H9 (cell line): ENCODE data around the gene CHRNA9. TPM values are rescaled to one million over a fixed set of nuclear protein-coding genes. Genes with fewer than 3 reads are reported as not detected.

Source experiments
- DNase-seq: peaks from one replicate; pipeline ENCODE4 v3.0.0-alpha.2; 2017
- H2AFZ ChIP-seq: one replicate; pipeline ENCODE4 v1.6.1; 2013; ENCODE audit warnings: mild to moderate bottlenecking, low read length, control low read depth, moderate library complexity
- H2AK5ac ChIP-seq: 2 replicates; pipeline ENCODE4 v1.6.1; 2013; ENCODE audit warnings: low read length, control low read depth, mixed read lengths; ENCODE audit not compliant: insufficient read length
- H2BK120ac ChIP-seq: one replicate; pipeline ENCODE4 v1.6.1; 2013; ENCODE audit warnings: low read depth, mild to moderate bottlenecking, low read length, control low read depth, inconsistent platforms; ENCODE audit not compliant: poor library complexity, severe bottlenecking
- H2BK12ac ChIP-seq: 2 replicates; pipeline ENCODE4 v1.6.1; 2013; ENCODE audit warnings: low read length, control low read depth, mixed read lengths, low read depth; ENCODE audit not compliant: insufficient read length
- H2BK15ac ChIP-seq: 2 replicates; pipeline ENCODE4 v1.6.1; 2013; ENCODE audit warnings: low read depth, low read length, control low read depth
- H2BK20ac ChIP-seq: one replicate; pipeline ENCODE4 v1.6.1; 2013; ENCODE audit warnings: low read depth, mild to moderate bottlenecking, low read length, control low read depth, inconsistent platforms; ENCODE audit not compliant: poor library complexity, severe bottlenecking
- H2BK5ac ChIP-seq: 2 replicates; pipeline ENCODE4 v1.6.1; 2013; ENCODE audit warnings: low read length, control low read depth, mixed read lengths; ENCODE audit not compliant: insufficient read length
- H3K14ac ChIP-seq: 2 replicates; pipeline ENCODE4 v1.6.1; 2013; ENCODE audit warnings: low read length, control low read depth; ENCODE audit not compliant: insufficient read depth
- H3K18ac ChIP-seq: 2 replicates; pipeline ENCODE4 v1.6.1; 2013; ENCODE audit warnings: low read depth, mild to moderate bottlenecking, mixed read lengths, low read length, control low read depth; ENCODE audit not compliant: insufficient read length
- H3K23ac ChIP-seq: 2 replicates; pipeline ENCODE4 v1.6.1; 2013; ENCODE audit warnings: low read length, control low read depth, mixed read lengths, low read depth; ENCODE audit not compliant: insufficient read length
- H3K23me2 ChIP-seq: 2 replicates; pipeline ENCODE4 v1.6.1; 2013; ENCODE audit warnings: low read depth, mild to moderate bottlenecking, mixed read lengths, low read length, control low read depth; ENCODE audit not compliant: insufficient read length, poor library complexity, severe bottlenecking
- H3K27ac ChIP-seq: 2 replicates; pipeline ENCODE4 v1.5.1; 2013; ENCODE audit warnings: low read length, control low read depth, mixed read lengths, low read depth; ENCODE audit not compliant: insufficient read length
- H3K27me3 ChIP-seq: 2 replicates; pipeline ENCODE4 v1.6.1; 2013; ENCODE audit warnings: low read length, control low read depth, inconsistent platforms; ENCODE audit not compliant: insufficient read depth
- H3K4ac ChIP-seq: 2 replicates; pipeline ENCODE4 v1.6.1; 2013; ENCODE audit warnings: low read depth, mild to moderate bottlenecking, control low read depth, inconsistent platforms, low read length, moderate library complexity
- H3K4me1 ChIP-seq: 2 replicates; pipeline ENCODE4 v1.6.1; 2013; ENCODE audit warnings: low read length, control low read depth, inconsistent platforms; ENCODE audit not compliant: insufficient read depth
- H3K4me2 ChIP-seq: 2 replicates; pipeline ENCODE4 v1.6.1; 2013; ENCODE audit warnings: low read length, control low read depth, mixed read lengths; ENCODE audit not compliant: insufficient read length, insufficient read depth
- H3K56ac ChIP-seq: 2 replicates; pipeline ENCODE4 v1.6.1; 2013; ENCODE audit warnings: low read depth, mild to moderate bottlenecking, mixed read lengths, low read length, control low read depth; ENCODE audit not compliant: insufficient read length
- H3K79me1 ChIP-seq: 2 replicates; pipeline ENCODE4 v1.6.1; 2013; ENCODE audit warnings: low read depth, mild to moderate bottlenecking, moderate library complexity, low read length, control low read depth, inconsistent platforms; ENCODE audit not compliant: insufficient read depth, poor library complexity, severe bottlenecking
- H3K79me2 ChIP-seq: 2 replicates; pipeline ENCODE4 v1.6.1; 2013; ENCODE audit warnings: low read length, control low read depth, inconsistent platforms; ENCODE audit not compliant: insufficient read depth
- H3K9ac ChIP-seq: 2 replicates; pipeline ENCODE4 v1.6.1; 2013; ENCODE audit warnings: low read length, control low read depth, mixed read lengths; ENCODE audit not compliant: insufficient read length; ENCODE audit errors: extremely low read depth
- H3K9me3 ChIP-seq: one replicate; pipeline ENCODE4 v1.6.1; 2013; ENCODE audit warnings: low read depth, low read length, inconsistent platforms; ENCODE audit not compliant: control insufficient read depth
- H3T11ph ChIP-seq: one replicate; pipeline ENCODE4 v1.6.1; 2013; ENCODE audit warnings: mild to moderate bottlenecking, low read length, control low read depth, inconsistent platforms
- H4K20me1 ChIP-seq: one replicate; pipeline ENCODE4 v1.6.1; 2013; ENCODE audit not compliant: control insufficient read depth, insufficient read length, insufficient read depth
- H4K5ac ChIP-seq: 2 replicates; pipeline ENCODE4 v1.6.1; 2013; ENCODE audit warnings: low read depth, mild to moderate bottlenecking, mixed read lengths, low read length, control low read depth; ENCODE audit not compliant: insufficient read length
- H4K8ac ChIP-seq: replicated peaks from 2 replicates; pipeline ENCODE4 v1.6.1; 2013; ENCODE audit warnings: low read length, control low read depth, mixed read lengths, low read depth; ENCODE audit not compliant: insufficient read length
- H4K91ac ChIP-seq: 2 replicates; pipeline ENCODE4 v1.6.1; 2013; ENCODE audit warnings: low read depth, mild to moderate bottlenecking, moderate library complexity, mixed read lengths, low read length, control low read depth; ENCODE audit not compliant: insufficient read length
- H3K27ac Mint-ChIP-seq, 3 experiments: 2 replicates in 2 of 3; 3 replicates in 1 of 3; pipeline ENCODE4 v1.8.0; 2020 to 2021; ENCODE audit warnings: mixed read lengths in 3 of 3, mild to moderate bottlenecking in 1 of 3, moderate library complexity in 1 of 3
- H3K27me3 Mint-ChIP-seq: 2 replicates; pipeline ENCODE4 v1.8.0; 2021; ENCODE audit warnings: low read depth, mild to moderate bottlenecking, moderate library complexity, mixed read lengths
- H3K36me3 Mint-ChIP-seq, 3 experiments: 2 replicates in 2 of 3; 3 replicates in 1 of 3; pipeline ENCODE4 v1.8.0; 2020 to 2021; ENCODE audit warnings: low read depth in 3 of 3, mixed read lengths in 3 of 3; ENCODE audit not compliant: insufficient read depth in 1 of 3
- H3K4me1 Mint-ChIP-seq, 2 experiments: 2 replicates each; pipeline ENCODE4 v1.8.0; 2020; ENCODE audit warnings: mixed read lengths in 2 of 2
- H3K4me3 Mint-ChIP-seq, 2 experiments: 2 replicates in 1 of 2; 3 replicates in 1 of 2; pipeline ENCODE4 v1.8.0; 2020 to 2021; ENCODE audit warnings: mild to moderate bottlenecking in 2 of 2, mixed read lengths in 2 of 2, moderate library complexity in 1 of 2
- H3K9me3 Mint-ChIP-seq, 2 experiments: 2 replicates in 1 of 2; 3 replicates in 1 of 2; pipeline ENCODE4 v1.8.0; 2020; ENCODE audit warnings: mild to moderate bottlenecking in 2 of 2, mixed read lengths in 2 of 2, moderate library complexity in 1 of 2
- CTCF ChIP-seq: fragments of 200-600 bp; sonication (generic); conservative IDR thresholded peaks from 3 replicates; pipeline ENCODE4 v1.8.0; 2021; ENCODE audit warnings: antibody characterized with exemption, mild to moderate bottlenecking
- WGBS: extraction: QIAGEN DNeasy Blood & Tissue Kit; methylation state at CpG from one replicate; pipeline ENCODE4 v1.1.7; 2013; ENCODE audit warnings: missing lambda C conversion rate, low lambda C conversion rate, mixed read lengths; ENCODE audit not compliant: insufficient read length; ENCODE audit errors: extremely low coverage; 5-methylcytosine and 5-hydroxymethylcytosine counted together
- total RNA-seq: library from RNA; stranded (reverse); gene quantifications from 2 replicates; pipeline ENCODE4 v1.2.1, GENCODE V29; 2021

The CHRNA9 gene
- total RNA-seq, 1 experiment from 2014 or later: 1.2 TPM

- peaks cover 7% of the 10 kb centered on the region for H3K27me3 Mint-ChIP-seq
- Histone ChIP-seq H3K4ac (no peak overlapping the region), H2BK12ac (no peak overlapping the region), H3K18ac (no peak overlapping the region), H4K20me1 (no peaks in the 10 kb centered on the region), H3K9ac (no peak overlapping the region), H2BK15ac (no peak overlapping the region), H3K23ac (no peak overlapping the region), H3K4me1 (peaks cover 19% of the 10 kb centered on the region), H3K23me2 (no peaks in the 10 kb centered on the region), H2BK5ac (no peak overlapping the region), H4K5ac (no peak overlapping the region), H4K91ac (no peak overlapping the region), H2AK5ac (no peak overlapping the region), H3K79me1 (no peaks in the 10 kb centered on the region), H3K9me3 (no peaks in the 10 kb centered on the region), H3K14ac (no peak overlapping the region), H3K79me2 (no peaks in the 10 kb centered on the region), H3K27ac (no peak overlapping the region), H3K4me2 (no peak overlapping the region), H3T11ph (no peak overlapping the region), H4K8ac (no peak overlapping the region), H2BK20ac (no peak overlapping the region), H2AFZ (no peak overlapping the region), H3K27me3 (no peaks in the 10 kb centered on the region), H3K56ac (no peak overlapping the region), H2BK120ac (no peak overlapping the region)
- no peaks in the 10 kb centered on the region for H3K9me3 Mint-ChIP-seq
- peaks cover 0 to 2% (median 0%) of the 10 kb centered on the region in 3 experiments; a peak in 5 of 7 replicates for H3K36me3 Mint-ChIP-seq
- no CpG with 5 or more reads among the region's 9 CpGs for WGBS
- DNase-seq: no peak
- no peak overlapping the region for H3K4me3 Mint-ChIP-seq
- no peak overlapping the region for H3K27ac Mint-ChIP-seq
- H3K4me1 Mint-ChIP-seq: peaks cover 30 to 34% of the 10 kb centered on the region in 2 experiments
- no peak for TF ChIP-seq CTCF
Observed at GRCh38 chr4:40337051-40337450, 1.9 kb downstream of the CHRNA9 start.
